ENCODE results near the gene SLC2A4RG. TPM values are rescaled to one million over a fixed set of nuclear protein-coding genes. Genes with fewer than 3 reads are reported as not detected.

SLC2A4RG gene
- total RNA-seq, 1 donor from 2014 or later = 60.9 TPM

DNA sequence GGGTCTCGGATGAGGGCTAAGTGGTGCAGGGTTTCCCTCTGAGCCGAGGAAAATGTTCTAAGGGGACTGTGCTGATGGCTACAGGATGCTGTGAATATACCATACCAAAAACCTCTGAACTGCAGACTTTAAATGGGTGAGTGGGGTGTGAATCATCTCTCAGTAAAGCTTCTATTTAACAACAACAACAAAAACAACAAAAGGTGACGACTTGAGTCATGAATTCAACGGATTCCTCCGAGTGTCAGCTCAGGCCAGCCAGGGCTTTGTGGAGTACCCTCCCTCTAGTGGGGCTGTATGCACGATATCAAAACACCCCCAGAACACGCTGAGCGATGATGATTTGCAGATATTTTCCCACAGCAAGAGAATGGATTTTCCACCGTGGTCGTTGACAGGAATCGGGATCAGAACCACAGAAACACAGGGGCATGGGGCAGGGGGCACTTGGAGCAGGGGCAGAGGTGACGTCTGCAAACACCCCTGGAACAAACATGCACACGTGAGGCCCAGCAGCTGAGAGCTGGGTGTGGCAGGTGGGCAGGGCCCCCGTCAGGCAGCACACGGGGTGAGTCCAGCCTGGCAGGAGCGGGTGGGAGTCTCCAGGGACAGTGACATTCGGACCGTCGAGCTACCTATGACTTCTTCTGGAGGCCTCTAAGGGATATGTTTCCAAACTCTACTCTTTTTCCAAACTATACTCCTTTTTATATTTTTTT lies 38.6 kb downstream of the SLC2A4RG start:
- ATAC-seq = no peak

DNA sequence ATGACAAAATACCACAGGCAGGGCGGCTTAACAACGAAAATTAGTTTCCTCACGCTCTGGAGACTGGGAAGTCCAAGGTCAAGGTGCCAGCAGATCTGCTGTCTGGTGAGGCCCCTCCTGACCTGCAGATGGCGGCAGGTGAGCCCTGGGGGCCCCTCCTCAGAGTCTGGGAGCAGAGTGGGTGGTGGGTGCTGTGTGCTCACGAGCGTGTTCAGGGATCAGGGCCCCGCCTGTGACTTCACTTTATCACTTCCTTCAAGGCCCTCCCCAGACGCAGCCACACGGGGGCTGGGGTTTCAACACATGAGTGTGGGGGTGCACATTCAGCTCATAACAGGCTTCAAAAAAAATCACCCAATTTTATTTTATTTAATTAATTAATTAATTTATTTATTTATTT lies 39.3 kb downstream of the SLC2A4RG start:
- ATAC-seq = no peak

DNA sequence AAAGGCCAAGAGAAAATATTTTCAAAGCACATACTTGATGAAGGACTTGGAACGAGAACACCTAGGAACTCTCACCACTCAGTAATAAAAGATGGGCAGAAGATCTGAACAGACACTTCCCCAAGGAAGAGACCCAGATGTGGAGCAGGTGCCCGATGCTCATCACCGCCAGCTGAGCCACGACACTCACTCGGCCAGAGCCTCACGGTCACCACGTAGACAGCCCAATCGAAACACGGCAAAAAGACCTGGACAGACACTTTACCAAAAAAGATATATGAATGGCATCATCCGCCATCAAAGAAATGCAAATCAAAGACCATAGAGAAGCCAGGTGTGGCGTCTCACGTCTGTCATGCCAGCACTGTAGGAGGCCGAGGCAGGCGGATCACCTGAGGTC lies 41.6 kb downstream of the SLC2A4RG start:
- ATAC-seq = no peak

DNA sequence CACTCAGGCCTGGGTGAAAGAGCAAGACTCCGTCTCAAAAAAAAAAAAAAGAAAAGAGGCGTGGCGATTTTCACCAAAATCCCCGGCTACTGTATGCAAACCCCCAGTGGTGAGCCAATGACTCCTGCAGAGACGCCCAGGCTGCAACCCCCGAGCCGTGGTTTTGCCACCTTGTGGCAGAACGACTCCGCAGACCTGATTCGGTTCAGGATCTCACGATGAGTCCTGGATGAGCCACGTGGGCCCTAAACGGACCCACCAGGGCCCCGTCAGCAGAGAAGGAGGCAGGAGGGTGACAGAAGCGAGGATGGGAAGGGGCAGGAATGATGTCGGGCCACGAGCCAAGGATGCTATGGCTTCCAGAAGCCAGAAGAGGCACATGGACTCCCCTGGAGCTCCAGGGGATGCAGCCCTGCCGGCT lies 42.5 kb downstream of the SLC2A4RG start:
- no peak for ATAC-seq

DNA sequence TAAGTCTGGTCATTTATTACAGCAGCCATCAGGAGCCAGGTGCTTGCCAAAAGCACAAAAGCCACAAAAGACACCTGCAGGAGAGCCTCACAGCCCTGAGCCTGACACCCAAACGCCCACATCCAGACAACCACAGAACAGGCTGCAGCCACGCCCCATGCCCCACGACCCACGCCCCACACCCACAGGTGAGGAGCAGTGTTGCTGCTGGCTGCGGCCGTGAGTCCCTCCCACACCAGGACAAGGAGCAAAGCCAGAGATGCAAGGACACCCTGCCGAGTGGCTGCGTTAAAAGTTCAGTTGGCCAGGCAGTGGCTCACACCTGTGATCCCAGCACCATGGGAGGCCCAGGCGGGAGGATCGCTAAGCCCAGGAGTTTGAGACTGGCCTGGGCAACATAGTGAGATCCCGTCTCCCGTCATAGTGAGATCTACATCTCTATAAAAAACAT lies 43.0 kb downstream of the SLC2A4RG start:
- no peak for ATAC-seq

DNA sequence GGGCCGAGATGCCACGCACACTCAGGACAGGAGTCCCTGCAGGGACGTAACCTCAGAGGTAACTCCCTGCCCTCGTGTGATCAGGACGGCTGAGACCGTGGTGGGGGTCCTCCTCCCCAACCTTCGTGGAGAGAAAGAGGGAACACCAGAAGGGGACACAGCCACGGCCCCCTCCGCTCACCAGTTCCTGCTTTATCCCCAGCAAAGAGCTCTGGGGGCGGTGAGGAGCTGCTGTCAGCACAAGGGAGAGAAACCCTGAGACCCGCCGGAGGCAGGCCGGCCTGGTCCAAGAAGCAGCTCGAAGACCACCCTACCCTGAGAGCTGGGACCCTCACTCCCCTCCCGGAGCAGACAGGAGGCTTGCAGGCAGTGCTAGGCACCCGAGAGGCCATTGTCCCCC lies 44.4 kb downstream of the SLC2A4RG start:
- no peak for ATAC-seq

DNA sequence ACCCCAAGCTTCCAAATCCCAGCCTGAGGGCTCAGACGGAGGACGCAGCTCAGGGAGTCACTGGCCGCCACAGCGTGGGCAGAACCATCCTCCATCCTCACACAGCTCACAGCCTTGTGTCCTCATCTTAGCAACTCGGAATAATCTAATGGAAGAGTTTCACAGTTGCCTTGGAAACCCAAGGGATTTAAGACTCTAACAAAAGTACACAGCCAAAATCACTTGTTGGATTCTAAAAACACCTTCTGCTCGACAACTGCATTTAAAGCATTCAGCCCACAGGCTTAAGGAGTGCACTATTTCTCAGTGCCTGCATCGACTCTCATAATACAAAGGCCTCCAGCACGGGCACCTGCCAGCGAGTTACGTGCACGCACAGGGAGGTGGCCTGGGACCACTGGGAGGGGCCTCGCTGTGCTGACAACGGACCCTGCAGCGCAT lies 46.1 kb downstream of the SLC2A4RG start:
- no peak for ATAC-seq

DNA sequence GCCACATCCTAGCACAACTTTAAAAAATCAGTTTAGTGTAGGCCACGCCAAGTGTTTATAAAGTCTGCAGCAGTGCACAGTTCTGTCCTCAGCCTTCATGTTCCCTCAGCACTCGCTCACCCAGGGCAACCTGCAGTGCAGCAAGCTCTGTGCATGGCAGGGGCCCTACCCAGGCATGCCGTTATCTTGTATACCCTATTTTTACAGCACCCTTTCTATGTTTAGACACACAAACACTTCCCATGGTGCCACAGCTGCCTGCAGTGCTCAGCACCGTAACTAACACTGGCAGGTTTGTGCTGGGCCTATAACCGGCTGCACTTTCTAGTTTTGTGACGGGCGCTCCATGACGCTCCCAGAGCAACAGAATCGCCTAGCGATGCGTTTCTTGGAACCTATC lies 47.7 kb downstream of the SLC2A4RG start:
- ATAC-seq = no peak

DNA sequence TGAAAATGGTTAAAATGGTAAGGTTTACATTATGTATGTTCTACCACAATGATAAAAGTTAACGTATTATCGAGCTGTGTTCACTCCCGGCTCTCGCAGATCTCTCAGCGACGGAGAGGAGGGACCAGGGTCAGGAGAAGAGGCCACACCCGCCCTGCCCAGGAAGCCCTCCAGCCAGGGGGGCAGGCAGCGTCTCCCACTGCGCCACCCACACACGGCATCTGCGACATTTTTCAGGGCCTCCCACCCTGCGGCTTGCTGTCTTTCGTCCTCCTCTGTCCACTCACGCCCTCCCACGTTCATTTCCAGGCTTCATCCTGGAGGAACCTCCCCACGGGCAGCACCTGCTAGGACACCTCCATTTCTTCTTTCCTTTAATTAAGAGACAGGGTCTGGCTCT lies 48.2 kb downstream of the SLC2A4RG start:
- ATAC-seq = no peak

DNA sequence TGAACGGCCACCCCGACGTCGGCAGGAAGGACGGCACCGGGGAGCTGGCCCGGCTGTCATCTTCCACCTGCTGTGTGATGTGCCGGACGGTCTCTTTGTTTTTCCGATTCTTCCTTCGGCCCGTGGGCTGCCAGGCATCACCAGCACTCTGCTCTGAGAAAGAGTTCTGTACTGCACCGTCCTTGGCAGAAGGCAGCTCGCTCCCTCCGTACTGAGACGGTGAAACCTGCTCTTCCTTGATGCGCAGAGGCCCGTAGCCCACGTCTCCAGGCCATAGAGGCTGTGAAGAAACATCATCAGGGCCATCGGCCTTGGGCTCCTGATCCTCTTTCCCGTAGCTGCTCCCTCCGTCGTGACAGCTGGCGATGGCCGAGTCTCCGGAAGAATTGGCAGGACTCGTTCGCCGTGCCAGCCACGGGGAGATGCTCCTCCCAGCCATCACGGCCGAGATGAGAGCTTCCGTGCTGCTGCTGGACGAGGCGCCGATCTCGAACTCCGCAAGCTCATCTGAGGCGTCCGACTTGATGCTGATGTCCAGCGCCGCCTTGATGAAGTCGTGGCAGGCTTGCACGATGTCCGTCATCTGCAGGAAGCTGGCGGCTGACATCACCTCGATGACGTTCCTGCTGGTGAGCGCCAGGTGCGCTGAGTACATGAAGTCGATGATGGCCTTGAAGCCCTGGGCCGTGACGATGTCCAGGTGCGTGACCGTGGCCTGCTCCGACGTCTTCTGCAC lies 50.4 kb downstream of the SLC2A4RG start:
- no peak for ATAC-seq

DNA sequence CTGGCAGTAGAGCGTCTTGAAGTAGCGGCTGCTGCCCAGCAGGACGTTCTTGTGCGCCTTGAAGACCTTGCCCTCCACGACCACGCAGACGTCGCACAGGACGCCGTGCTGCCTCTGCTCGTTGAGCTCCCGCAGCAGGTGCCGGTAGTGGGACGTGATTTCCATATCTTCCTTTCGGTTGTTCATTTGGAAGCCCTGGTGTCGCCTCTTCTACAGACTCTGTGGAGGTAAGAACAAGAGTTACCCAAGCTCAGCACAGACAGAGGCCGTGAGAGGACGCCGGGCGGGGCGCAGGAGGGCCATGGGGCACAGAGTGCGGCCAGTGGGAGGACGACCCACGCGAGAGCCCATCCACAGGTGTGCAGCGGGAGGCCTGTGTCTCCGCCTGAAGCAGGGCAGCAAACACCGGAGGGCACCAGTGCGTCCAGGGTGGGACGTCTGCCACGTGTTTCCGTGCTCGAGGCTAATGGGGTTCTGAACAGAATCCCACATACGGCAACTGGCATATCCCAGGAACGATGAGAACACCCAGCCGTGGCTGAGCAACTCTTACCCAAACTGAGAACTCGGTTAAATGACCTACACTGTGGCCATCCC lies 51.1 kb downstream of the SLC2A4RG start:
- ATAC-seq = no peak

DNA sequence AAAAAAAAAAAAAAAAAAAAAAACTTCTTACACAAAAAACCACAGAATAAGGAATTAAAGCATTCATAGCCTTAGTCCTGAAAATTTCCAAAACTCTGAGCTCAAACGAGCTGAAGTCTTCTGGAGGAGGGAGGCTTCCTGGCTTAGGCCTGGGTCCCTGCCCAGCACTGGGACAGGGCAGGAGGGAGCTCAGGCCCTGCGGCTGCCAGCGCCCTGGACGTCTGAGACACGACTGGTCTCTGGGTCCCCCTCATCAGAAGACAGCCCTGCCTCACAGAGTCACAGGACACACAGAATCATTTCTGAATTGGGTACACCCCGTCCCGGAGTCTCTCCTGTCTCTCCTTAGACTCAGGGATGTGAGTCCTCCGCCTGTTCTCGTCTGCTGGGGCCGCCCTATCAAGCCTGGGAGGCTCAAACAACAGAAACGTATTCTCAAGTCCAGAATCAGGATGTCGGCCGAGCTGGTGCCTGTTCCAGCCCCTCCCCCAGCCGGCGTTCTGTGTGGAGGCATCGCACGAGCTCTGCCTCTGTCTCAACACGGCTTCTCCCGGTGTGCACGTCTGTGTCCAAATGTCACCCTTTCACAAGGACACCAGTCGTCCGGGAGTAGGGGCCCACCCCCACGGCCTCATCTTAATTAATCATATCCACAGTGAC lies 52.1 kb downstream of the SLC2A4RG start:
- no peak for ATAC-seq

DNA sequence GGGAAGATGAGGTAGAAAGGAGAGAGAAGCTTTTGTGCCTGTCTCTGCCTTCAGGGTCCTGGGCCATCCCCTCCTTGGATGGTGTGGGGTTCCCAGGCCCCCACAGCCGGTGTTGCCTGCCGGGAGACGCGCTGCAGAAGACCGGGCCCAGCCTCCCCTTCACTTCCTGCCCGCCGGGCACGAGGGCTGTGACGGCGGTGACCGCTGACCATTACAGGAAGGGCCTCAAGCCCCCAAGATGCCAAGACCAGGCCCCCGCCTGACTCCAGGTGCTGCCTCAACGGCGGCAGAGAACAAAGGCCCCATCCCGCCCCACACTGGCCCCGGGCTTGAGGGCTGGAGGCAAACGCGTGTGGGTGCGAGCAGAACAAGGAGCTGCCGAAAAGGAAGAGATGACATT lies 53.3 kb downstream of the SLC2A4RG start:
- no peak for ATAC-seq

Other genes with a start within 250 kb of the SLC2A4RG start
- gene EEF1A2, start 240.7 kb upstream of the SLC2A4RG start, total RNA-seq = 0.76 TPM
- 459 TPM for gene PPDPF, start 219.0 kb upstream of the SLC2A4RG start, total RNA-seq
- gene PTK6, start 202.4 kb upstream of the SLC2A4RG start, total RNA-seq = 92.7 TPM
- gene SRMS, start 192.0 kb upstream of the SLC2A4RG start, total RNA-seq = 0.44 TPM
- 0.28 TPM for gene FNDC11, start 185.6 kb upstream of the SLC2A4RG start, total RNA-seq
- gene HELZ2, start 165.5 kb upstream of the SLC2A4RG start, total RNA-seq = 32.0 TPM
- 6.9 TPM for gene GMEB2, start 112.7 kb upstream of the SLC2A4RG start, total RNA-seq
- 4.6 TPM for gene STMN3, start 86.4 kb upstream of the SLC2A4RG start, total RNA-seq
- 12.2 TPM for gene RTEL1, start 81.5 kb upstream of the SLC2A4RG start, total RNA-seq
- gene TNFRSF6B, start 43.1 kb upstream of the SLC2A4RG start, total RNA-seq = 4.5 TPM
- gene ARFRP1, start 31.8 kb upstream of the SLC2A4RG start, total RNA-seq = 31.1 TPM
- 11.1 TPM for gene ZGPAT, start 31.7 kb upstream of the SLC2A4RG start, total RNA-seq
- 5.1 TPM for gene LIME1, start 3.1 kb upstream of the SLC2A4RG start, total RNA-seq
- 1.7 TPM for gene ZBTB46, start 91.5 kb downstream of the SLC2A4RG start, total RNA-seq
- not detected for gene ABHD16B, start 121.7 kb downstream of the SLC2A4RG start, total RNA-seq
- gene TPD52L2, start 125.5 kb downstream of the SLC2A4RG start, total RNA-seq = 90.6 TPM
- gene DNAJC5, start 155.3 kb downstream of the SLC2A4RG start, total RNA-seq = 64.8 TPM
- gene UCKL1, start 216.6 kb downstream of the SLC2A4RG start, total RNA-seq = 25.1 TPM
- 13.9 TPM for gene ZNF512B, start 230.2 kb downstream of the SLC2A4RG start, total RNA-seq
- gene SAMD10, start 239.9 kb downstream of the SLC2A4RG start, total RNA-seq = 5.7 TPM
- gene PRPF6, start 241.4 kb downstream of the SLC2A4RG start, total RNA-seq = 39.7 TPM